ENCODE results near the gene DNTT. TPM values are rescaled to one million over a fixed set of nuclear protein-coding genes. Genes with fewer than 3 reads are reported as not detected.
A peak's percentile ranks its signal among the peaks of the same experiment; 100 is the strongest.

DNTT gene
- total RNA-seq, 1 donor from 2014 or later: not detected

DNA sequence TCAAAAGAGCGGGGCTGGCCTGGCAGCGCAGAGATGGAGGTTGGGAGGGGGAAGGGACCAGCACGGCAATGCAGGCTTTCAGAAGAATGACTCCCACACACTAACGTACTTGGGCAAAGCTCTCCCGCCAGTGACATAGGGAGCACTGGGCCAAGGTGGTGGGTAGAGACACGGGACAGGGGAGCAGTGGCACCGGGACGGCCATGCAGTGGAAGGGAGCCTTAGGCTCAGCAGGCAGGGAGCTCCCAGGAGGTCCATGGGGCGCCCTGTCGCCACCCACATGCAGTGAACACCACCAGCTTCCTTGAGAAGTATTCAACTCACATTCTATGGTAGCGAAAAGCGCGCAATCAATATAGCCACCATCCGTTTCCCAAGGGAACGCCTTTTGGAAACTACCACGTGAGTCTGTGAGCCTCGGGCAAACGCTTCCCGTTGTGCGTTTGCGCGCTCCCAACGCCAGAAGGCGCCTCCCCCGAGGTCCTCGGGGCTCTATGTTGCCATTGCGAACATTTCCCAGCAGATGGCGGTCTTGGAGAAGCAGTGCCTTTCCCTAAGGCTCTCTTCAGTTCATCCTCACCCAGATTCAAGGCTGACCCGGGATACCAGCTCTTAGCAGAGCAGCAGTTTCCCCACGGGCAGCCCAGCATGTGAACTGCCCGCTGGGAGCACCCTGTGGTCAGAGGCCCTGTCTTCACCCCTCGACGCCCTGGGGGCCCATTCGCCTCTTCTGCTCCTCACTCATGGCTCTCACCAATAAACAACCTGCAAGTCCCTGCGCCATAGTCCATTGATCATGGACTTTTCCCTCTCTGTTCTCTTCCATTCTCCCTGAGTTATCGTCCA, 71.0 kb downstream of the DNTT start:
- Mint-ChIP-seq H3K4me1 (peaks cover 2% of the 10 kb centered on the region), H3K27ac (no peak overlapping the region), H3K27me3 (ENCODE audit: low read depth) (peaks cover 14% of the 10 kb centered on the region), H3K36me3 (no peaks in the 10 kb centered on the region), H3K4me3 (peak overlapping the region; percentile 66), H3K9me3 (no peaks in the 10 kb centered on the region)
- TF ChIP-seq, protein P1, sequence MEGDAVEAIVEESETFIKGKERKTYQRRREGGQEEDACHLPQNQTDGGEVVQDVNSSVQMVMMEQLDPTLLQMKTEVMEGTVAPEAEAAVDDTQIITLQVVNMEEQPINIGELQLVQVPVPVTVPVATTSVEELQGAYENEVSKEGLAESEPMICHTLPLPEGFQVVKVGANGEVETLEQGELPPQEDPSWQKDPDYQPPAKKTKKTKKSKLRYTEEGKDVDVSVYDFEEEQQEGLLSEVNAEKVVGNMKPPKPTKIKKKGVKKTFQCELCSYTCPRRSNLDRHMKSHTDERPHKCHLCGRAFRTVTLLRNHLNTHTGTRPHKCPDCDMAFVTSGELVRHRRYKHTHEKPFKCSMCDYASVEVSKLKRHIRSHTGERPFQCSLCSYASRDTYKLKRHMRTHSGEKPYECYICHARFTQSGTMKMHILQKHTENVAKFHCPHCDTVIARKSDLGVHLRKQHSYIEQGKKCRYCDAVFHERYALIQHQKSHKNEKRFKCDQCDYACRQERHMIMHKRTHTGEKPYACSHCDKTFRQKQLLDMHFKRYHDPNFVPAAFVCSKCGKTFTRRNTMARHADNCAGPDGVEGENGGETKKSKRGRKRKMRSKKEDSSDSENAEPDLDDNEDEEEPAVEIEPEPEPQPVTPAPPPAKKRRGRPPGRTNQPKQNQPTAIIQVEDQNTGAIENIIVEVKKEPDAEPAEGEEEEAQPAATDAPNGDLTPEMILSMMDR (IDR thresholded peaks at IDR 0.05; ENCODE audit: unreplicated experiment): peak; percentile 79
- peak; percentile 71 to 90 for DNase-seq (ENCODE audit: low spot score in 2 of 2, unreplicated experiment in 2 of 2)

DNA sequence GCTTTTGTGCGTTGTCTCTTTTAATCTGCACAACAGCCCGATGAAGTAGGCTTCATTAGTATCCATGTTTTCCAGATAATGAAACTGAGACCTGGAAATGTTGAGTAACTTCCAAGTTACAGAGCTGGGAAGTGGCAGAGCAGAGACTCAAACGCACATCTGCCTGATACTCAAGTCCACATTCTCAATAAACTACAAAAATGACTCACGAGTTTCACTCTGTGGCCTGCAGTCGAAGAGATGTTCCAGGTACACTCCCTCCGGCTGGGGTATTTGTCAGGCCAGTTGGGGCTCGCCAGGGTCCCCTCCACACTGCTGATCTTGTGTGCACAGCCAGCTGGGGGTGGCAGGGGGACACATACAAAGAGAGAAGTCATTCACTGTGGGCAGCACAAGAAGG, 72.2 kb downstream of the DNTT start:
- no peaks in the 10 kb centered on the region for H3K36me3 Mint-ChIP-seq
- H3K27ac Mint-ChIP-seq: no peak overlapping the region
- no peaks in the 10 kb centered on the region for H3K9me3 Mint-ChIP-seq
- no peak for DNase-seq (ENCODE audit: low spot score in 2 of 2, unreplicated experiment in 2 of 2)
- H3K4me1 Mint-ChIP-seq: peaks cover 2% of the 10 kb centered on the region
- H3K27me3 Mint-ChIP-seq (ENCODE audit: low read depth): peaks cover 14% of the 10 kb centered on the region
- H3K4me3 Mint-ChIP-seq: no peak overlapping the region
- TF ChIP-seq, protein P1 (IDR thresholded peaks at IDR 0.05; ENCODE audit: unreplicated experiment): no peak

DNA sequence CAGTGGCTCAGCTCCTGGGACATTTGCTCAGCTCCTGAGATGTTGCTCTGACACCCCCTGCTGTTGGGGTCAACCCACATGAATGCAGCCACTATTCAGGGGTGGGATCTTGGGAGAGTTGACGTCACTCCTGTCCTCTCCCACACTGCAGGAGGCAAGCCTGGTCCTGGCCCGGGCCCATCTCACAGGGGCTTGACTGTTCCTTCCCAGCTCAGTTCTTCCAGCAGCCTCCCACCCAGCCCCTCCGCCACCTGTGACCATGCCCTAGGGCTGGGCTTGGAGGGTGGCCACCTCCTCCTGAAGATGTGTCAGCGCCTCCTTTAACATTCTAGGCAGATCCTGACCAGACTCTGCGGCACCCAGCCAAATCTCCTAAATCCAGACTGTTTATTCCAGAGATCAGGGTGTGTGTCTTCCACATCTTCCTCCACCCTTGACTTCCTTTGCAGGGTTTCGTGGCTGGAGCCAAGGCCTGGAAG, 73.6 kb downstream of the DNTT start:
- no peaks in the 10 kb centered on the region for H3K36me3 Mint-ChIP-seq
- no peak overlapping the region for H3K27ac Mint-ChIP-seq
- H3K4me3 Mint-ChIP-seq: no peak overlapping the region
- peaks cover 9% of the 10 kb centered on the region for H3K27me3 Mint-ChIP-seq (ENCODE audit: low read depth)
- H3K9me3 Mint-ChIP-seq: peaks cover 4% of the 10 kb centered on the region
- TF ChIP-seq, protein P1 (IDR thresholded peaks at IDR 0.05; ENCODE audit: unreplicated experiment): no peak
- H3K4me1 Mint-ChIP-seq: peaks cover 2% of the 10 kb centered on the region
- DNase-seq (ENCODE audit: low spot score in 2 of 2, unreplicated experiment in 2 of 2): no peak

DNA sequence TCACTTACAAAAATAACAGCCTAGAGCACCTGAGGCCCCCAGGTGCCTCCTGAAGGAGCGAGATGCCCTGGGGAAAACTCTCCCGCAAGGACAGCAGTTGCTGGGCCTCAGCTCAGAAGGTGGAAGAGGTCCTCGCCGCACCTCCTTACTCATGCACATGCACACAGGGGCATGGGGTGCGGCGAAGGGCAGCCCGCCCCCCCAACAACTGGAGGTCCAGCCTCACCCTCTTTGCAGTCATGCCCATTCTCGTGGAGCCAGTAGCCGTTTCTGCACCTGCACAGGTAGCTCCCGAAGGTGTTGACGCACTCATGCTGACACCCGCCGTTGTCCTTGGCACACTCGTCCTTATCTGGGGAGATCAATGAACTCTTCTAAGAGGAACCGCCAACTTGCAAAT, 74.5 kb downstream of the DNTT start:
- TF ChIP-seq, protein P1 (IDR thresholded peaks at IDR 0.05; ENCODE audit: unreplicated experiment): no peak
- Mint-ChIP-seq H3K27ac (no peak overlapping the region), H3K27me3 (ENCODE audit: low read depth) (peaks cover 6% of the 10 kb centered on the region), H3K4me3 (no peak overlapping the region), H3K4me1 (peaks cover 2% of the 10 kb centered on the region), H3K9me3 (peaks cover 4% of the 10 kb centered on the region), H3K36me3 (no peaks in the 10 kb centered on the region)
- no peak for DNase-seq (ENCODE audit: low spot score in 2 of 2, unreplicated experiment in 2 of 2)

DNA sequence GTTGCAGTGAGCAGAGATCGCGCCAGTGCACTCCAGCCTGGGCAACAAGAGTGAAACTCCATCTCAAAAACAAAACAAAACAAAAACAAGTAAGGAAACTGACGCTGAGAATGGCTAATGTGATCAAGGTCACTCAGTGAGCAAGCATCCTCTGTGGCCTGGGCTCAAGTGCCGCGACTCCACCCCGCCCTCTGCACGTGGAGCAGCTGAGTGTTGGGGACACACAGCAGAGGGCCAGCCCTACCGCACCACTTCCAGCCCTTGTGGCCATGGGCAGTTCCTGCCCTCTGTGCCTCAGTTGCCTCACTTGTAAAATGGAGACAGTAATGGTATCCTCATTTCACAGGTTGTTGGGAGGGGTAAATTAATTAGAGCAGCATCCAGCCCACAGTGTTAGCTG, 75.5 kb downstream of the DNTT start:
- peaks cover 4% of the 10 kb centered on the region for H3K9me3 Mint-ChIP-seq
- TF ChIP-seq, protein P1 (IDR thresholded peaks at IDR 0.05; ENCODE audit: unreplicated experiment): no peak
- no peak for DNase-seq (ENCODE audit: low spot score in 2 of 2, unreplicated experiment in 2 of 2)
- no peak overlapping the region for H3K27ac Mint-ChIP-seq
- H3K36me3 Mint-ChIP-seq: no peaks in the 10 kb centered on the region
- peaks cover 2% of the 10 kb centered on the region for H3K4me1 Mint-ChIP-seq
- no peak overlapping the region for H3K4me3 Mint-ChIP-seq
- H3K27me3 Mint-ChIP-seq (ENCODE audit: low read depth): peaks cover 3% of the 10 kb centered on the region

All from mesothelial cell of epicardium (in vitro differentiated cells).